ENCODE measurements around the gene DIP2A. TPM values are rescaled to one million over a fixed set of nuclear protein-coding genes. Genes with fewer than 3 reads are reported as not detected.
A peak's percentile ranks its signal among the peaks of the same experiment; 100 is the strongest.

Gene DIP2A, protein sequence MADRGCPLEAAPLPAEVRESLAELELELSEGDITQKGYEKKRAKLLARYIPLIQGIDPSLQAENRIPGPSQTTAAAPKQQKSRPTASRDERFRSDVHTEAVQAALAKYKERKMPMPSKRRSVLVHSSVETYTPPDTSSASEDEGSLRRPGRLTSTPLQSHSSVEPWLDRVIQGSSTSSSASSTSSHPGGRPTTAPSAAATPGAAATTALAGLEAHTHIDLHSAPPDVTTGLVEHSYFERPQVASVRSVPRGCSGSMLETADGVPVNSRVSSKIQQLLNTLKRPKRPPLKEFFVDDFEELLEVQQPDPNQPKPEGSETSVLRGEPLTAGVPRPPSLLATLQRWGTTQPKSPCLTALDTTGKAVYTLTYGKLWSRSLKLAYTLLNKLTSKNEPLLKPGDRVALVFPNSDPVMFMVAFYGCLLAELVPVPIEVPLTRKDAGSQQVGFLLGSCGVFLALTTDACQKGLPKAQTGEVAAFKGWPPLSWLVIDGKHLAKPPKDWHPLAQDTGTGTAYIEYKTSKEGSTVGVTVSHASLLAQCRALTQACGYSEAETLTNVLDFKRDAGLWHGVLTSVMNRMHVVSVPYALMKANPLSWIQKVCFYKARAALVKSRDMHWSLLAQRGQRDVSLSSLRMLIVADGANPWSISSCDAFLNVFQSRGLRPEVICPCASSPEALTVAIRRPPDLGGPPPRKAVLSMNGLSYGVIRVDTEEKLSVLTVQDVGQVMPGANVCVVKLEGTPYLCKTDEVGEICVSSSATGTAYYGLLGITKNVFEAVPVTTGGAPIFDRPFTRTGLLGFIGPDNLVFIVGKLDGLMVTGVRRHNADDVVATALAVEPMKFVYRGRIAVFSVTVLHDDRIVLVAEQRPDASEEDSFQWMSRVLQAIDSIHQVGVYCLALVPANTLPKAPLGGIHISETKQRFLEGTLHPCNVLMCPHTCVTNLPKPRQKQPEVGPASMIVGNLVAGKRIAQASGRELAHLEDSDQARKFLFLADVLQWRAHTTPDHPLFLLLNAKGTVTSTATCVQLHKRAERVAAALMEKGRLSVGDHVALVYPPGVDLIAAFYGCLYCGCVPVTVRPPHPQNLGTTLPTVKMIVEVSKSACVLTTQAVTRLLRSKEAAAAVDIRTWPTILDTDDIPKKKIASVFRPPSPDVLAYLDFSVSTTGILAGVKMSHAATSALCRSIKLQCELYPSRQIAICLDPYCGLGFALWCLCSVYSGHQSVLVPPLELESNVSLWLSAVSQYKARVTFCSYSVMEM (N-terminal part only)
- 14.6 and 16.8 TPM in 2 replicates for total RNA-seq (2014; rRNA removed; shearing (Covaris generic); ENCODE audit: low replicate concordance)

DNA sequence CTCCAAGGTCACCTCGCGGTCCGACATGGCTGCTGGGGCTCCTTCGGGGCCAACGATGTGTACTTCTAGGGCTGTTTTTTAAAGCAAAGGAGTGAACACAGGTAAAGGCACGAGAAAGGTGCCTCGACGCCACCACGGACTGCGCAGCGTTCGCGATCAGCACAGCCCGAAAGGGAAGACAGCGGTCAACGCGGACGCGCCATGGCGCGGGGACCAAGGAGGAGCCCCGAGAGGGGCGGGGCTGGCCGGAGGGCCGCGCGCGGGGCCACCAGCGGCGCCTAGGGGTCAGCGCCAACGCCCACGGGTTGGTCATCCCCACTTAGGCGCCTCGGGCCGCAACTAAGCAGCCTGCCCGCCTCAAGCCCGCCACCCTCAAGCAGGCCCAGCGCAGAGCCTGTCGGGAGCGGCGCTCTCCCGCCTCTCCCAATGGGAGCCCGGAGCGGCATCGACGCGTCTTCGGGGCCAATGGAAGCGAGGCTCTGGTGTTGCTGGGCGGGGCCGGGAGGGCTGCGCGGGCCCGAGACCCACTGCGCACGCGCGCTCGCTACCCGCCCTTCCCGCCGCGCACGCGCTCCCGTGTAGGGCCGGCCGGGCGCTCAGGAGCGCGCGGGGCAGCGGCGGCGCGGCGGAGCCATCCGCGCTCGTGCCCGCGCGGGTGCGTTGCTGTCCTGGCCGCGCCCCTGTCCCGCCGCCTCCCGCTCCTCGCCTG lies at the start of gene DIP2A:
Gene DIP2A (plus strand): TSS at position 577 of the 709 bp plus-strand sequence. CDS start 241 bp downstream, outside the sequence.
- in situ Hi-C loops (cut with HindIII; ENCODE audit: low pct_unique_long_range_greater_than_20kb, low sequenced_read_pairs) = no loop called here
- peak; percentile 98 for DNase-seq (ENCODE audit: low read depth)

DNA sequence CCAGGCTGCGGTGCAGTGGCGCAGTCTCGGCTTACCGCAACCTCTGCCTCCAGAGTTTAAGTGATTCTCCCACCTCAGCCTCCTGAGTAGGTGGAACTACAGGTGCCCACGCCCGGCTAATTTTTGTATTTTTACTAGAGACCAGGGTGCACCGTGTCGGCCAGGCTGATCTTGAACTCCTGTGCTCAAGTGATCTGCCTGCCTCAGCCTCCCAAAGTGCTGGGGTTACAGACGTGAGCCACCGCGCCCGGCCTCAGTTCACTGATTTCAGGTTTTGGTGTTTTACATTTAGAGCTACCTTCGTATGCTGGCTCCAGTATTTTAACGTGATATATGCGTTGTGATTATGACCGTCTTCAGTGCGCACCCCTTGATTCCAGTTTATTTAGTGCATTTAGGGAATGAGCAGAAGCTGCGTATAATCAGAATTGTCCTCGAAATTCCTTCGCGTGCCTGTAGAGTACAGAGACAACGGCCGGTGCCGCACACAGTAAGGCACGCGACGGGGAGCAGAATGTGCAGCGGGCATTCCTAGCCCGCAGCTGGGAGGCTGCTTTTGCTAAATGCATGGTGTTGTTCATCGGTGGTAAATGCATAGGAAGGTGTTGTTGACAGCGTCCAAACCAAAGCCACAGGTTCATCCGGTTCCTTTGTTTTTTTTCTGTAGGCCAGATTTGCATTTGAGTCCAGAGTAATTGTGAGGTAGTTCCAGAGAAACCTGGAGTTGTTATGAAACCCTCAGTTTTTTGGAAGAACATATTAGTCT lies 48.9 kb upstream of the DIP2A start:
- in situ Hi-C loops (cut with HindIII; ENCODE audit: low pct_unique_long_range_greater_than_20kb, low sequenced_read_pairs) = no loop called here
- DNase-seq (ENCODE audit: low read depth) = no peak

GRCh38 chr21:46410516-46410915 lies 48.2 kb upstream of the DIP2A start:
- in situ Hi-C loops (cut with HindIII; ENCODE audit: low pct_unique_long_range_greater_than_20kb, low sequenced_read_pairs) = no loop called here

DNA sequence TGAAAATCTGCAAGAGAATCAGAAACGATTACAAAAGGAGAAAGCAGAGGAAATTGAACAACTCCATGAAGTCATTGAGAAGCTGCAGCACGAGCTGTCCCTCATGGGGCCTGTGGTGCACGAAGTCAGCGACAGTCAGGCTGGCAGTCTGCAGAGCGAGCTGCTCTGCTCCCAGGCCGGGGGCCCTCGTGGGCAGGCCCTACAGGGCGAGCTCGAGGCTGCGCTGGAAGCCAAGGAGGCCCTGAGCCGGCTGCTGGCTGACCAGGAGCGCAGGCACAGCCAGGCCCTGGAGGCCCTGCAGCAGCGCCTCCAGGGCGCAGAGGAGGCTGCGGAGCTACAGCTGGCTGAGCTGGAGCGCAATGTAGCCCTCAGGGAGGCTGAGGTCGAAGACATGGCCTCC lies 47.5 kb upstream of the DIP2A start:
- in situ Hi-C loops (cut with HindIII; ENCODE audit: low pct_unique_long_range_greater_than_20kb, low sequenced_read_pairs) = no loop called here

More at GRCh38 chr21:46410516-46410915, 48.2 kb upstream of the DIP2A start:
- no peak for DNase-seq (ENCODE audit: low read depth)

DNA sequence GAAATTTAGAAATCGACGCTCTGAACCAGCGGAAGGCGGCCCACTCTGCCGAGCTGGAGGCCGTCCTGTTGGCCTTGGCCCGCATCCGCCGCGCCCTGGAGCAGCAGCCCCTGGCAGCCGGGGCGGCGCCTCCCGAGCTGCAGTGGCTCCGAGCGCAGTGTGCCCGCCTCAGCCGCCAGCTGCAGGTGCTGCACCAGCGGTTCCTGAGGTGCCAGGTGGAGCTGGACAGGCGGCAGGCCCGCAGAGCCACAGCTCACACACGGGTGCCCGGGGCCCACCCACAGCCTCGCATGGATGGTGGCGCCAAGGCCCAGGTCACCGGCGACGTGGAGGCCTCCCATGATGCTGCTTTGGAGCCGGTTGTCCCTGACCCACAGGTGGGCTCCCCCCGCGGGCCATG lies 47.0 kb upstream of the DIP2A start:
- in situ Hi-C loops (cut with HindIII; ENCODE audit: low pct_unique_long_range_greater_than_20kb, low sequenced_read_pairs) = no loop called here
- no peak for DNase-seq (ENCODE audit: low read depth)

More for the DNA sequence above, 47.5 kb upstream of the DIP2A start:
- no peak for DNase-seq (ENCODE audit: low read depth)

DNA sequence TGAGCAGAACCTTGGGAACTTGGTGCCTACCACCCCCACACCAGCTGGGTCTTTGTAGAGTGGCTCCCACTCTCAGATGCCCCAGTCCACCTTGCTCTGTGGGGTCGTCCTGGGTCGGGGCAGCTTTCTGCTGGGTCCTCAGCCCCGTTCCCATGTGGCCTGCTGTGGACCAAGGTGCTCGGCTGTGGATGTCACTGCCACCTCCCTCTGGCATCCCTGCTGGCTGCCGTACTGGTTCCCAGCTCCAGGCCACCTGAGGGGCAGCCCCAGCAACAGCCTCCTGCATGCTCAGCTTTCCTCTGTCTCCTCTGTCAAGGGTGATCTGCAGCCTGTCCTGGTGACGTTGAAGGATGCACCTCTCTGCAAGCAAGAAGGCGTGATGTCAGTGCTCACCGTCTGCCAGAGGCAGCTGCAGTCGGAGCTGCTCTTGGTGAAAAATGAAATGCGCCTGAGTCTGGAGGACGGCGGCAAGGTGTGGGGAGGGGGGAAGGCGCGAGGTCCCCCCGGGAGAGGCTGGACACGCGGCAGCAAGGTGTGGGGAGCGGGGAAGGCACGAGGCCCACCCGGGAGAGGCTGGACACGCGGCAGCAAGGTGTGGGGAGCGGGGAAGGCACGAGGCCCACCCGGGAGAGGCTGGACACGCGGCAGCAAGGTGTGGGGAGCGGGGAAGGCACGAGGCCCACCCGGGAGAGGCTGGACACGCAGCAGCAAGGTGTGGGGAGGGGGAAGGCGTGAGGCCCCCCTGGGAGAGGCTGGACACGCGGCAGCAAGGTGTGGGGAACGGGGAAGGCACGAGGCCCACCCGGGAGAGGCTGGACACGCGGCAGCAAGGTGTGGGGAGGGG lies 45.9 kb upstream of the DIP2A start:
- no peak for DNase-seq (ENCODE audit: low read depth)
- in situ Hi-C loops (cut with HindIII; ENCODE audit: low pct_unique_long_range_greater_than_20kb, low sequenced_read_pairs) = no loop called here

GRCh38 chr21:46413365-46413696 lies 45.4 kb upstream of the DIP2A start:
- DNase-seq (ENCODE audit: low read depth) = no peak
- in situ Hi-C loops (cut with HindIII; ENCODE audit: low pct_unique_long_range_greater_than_20kb, low sequenced_read_pairs) = no loop called here

- in situ Hi-C loops (cut with HindIII; ENCODE audit: low pct_unique_long_range_greater_than_20kb, low sequenced_read_pairs) = no loop called here
- DNase-seq (ENCODE audit: low read depth) = no peak
Measured at GRCh38 chr21:46414965-46415275, 43.8 kb upstream of the DIP2A start.

- in situ Hi-C loops (cut with HindIII; ENCODE audit: low pct_unique_long_range_greater_than_20kb, low sequenced_read_pairs) = no loop called here
- no peak for DNase-seq (ENCODE audit: low read depth)
Measured at GRCh38 chr21:46416551-46416950, 42.1 kb upstream of the DIP2A start.

- no peak for DNase-seq (ENCODE audit: low read depth)
- in situ Hi-C loops (cut with HindIII; ENCODE audit: low pct_unique_long_range_greater_than_20kb, low sequenced_read_pairs) = no loop called here
Measured at GRCh38 chr21:46418265-46418946, 40.3 kb upstream of the DIP2A start.

GRCh38 chr21:46420241-46421190 lies 38.2 kb upstream of the DIP2A start:
- no peak for DNase-seq (ENCODE audit: low read depth)
- in situ Hi-C loops (cut with HindIII; ENCODE audit: low pct_unique_long_range_greater_than_20kb, low sequenced_read_pairs) = no loop called here

DNA sequence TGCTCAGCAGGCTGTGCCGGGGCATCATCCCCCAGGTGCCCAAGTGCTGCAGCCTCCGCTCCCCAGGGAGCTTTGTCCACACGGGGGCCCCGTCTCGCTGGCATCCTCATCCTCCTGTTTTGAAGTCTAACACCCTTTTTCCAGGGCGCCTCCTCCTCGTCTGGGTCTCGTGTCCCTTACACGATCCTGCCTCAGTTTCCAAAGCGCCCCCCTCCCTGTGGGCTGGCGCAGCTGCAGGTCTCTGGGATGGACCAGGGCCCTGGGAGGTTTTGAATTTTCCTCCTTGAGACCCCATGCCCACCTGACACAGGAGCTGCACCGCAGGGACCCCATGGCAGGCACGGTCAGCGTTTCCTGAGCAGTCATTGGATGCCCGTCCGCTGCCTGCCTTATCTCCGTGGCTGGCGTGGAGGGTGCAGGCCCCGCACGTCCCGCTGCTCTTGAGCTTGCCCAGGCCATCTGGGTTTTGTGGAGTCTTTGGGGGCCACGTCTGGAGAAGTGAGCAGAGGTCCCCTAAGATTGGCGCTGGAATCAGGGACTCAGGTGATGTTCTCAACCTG lies 37.4 kb upstream of the DIP2A start:
- in situ Hi-C loops (cut with HindIII; ENCODE audit: low pct_unique_long_range_greater_than_20kb, low sequenced_read_pairs) = no loop called here

GRCh38 chr21:46421756-46422555 lies 36.7 kb upstream of the DIP2A start:
- in situ Hi-C loops (cut with HindIII; ENCODE audit: low pct_unique_long_range_greater_than_20kb, low sequenced_read_pairs) = no loop called here

More for the DNA sequence above, 37.4 kb upstream of the DIP2A start:
- no peak for DNase-seq (ENCODE audit: low read depth)

GRCh38 chr21:46422636-46423241 lies 36.0 kb upstream of the DIP2A start:
- no peak for DNase-seq (ENCODE audit: low read depth)
- in situ Hi-C loops (cut with HindIII; ENCODE audit: low pct_unique_long_range_greater_than_20kb, low sequenced_read_pairs) = no loop called here

More at GRCh38 chr21:46421756-46422555, 36.7 kb upstream of the DIP2A start:
- DNase-seq (ENCODE audit: low read depth) = no peak
